NB4 (cell line): ENCODE measurements around the gene AFF2.

Source experiments
- DNase-seq: peaks from one replicate; pipeline ENCODE4 v3.0.0; 2010; ENCODE audit warnings: low read depth
- H3K4me3 ChIP-seq: one replicate; pipeline ENCODE4 v1.5.1; 2011; ENCODE audit warnings: mild to moderate bottlenecking, low read depth, low read length, moderate library complexity
- CTCF ChIP-seq: IDR thresholded peaks from one replicate; pipeline ENCODE4 v1.5.1; 2012; ENCODE audit warnings: low read depth, low read length
- MAX ChIP-seq: IDR thresholded peaks from 2 replicates; pipeline ENCODE4 v1.6.1; 2011; ENCODE audit warnings: low read depth, low read length
- MYC ChIP-seq: IDR thresholded peaks from 2 replicates; pipeline ENCODE4 v1.6.1; 2011; ENCODE audit warnings: low read depth, low read length
- POLR2A ChIP-seq: IDR thresholded peaks from 2 replicates; pipeline ENCODE4 v1.6.1; 2011; ENCODE audit warnings: mild to moderate bottlenecking; ENCODE audit not compliant: insufficient read length; ENCODE audit errors: extremely low read depth

AFF2 gene

GRCh38 chrX:148592595-148592994, 92.2 kb downstream of the AFF2 start:
- DNase-seq, result peak; percentile 38
- TF ChIP-seq MAX (peak; percentile 78), MYC (no peak), POLR2A (no peak)
- no peak overlapping the region for H3K4me3 ChIP-seq

GRCh38 chrX:148593146-148593545, 92.7 kb downstream of the AFF2 start:
- DNase-seq, result peak; percentile 60
- TF ChIP-seq MYC (no peak), MAX (no peak), CTCF (no peak), POLR2A (no peak)
- H3K4me3 ChIP-seq, result no peak overlapping the region

GRCh38 chrX:148593987-148594386, 93.6 kb downstream of the AFF2 start:
- H3K4me3 ChIP-seq, result no peak overlapping the region
- TF ChIP-seq MYC (no peak), MAX (no peak), CTCF (no peak), POLR2A (no peak)
- peak; percentile 82 for DNase-seq

GRCh38 chrX:148599404-148599803, 99.0 kb downstream of the AFF2 start:
- no peak overlapping the region for H3K4me3 ChIP-seq
- TF ChIP-seq CTCF (no peak), MYC (no peak)
- peak; percentile 20 for DNase-seq

- TF ChIP-seq POLR2A (no peak), MAX (no peak), CTCF (no peak), MYC (no peak)
- no peak overlapping the region for H3K4me3 ChIP-seq
- DNase-seq, result no peak
Measured at GRCh38 chrX:148600131-148600530, 99.7 kb downstream of the AFF2 start.

GRCh38 chrX:148600581-148600980, 100.2 kb downstream of the AFF2 start:
- no peak for DNase-seq
- TF ChIP-seq POLR2A (no peak), MYC (no peak), MAX (no peak)
- no peak overlapping the region for H3K4me3 ChIP-seq

GRCh38 chrX:148601034-148601433, 100.6 kb downstream of the AFF2 start:
- no peak overlapping the region for H3K4me3 ChIP-seq
- DNase-seq, result peak; percentile 76

More at GRCh38 chrX:148601034-148601433, 100.6 kb downstream of the AFF2 start:
- TF ChIP-seq CTCF (peak; percentile 16), MYC (no peak)
